C4-2B (cell line): Measurements from ENCODE around the gene SKP1.
"Not testable (repeated sequence)": the region's sequence is repeated elsewhere in the genome, so short reads cannot be mapped to it uniquely, and the experiment has no call there.

Source experiments
- ZFX ChIP-seq: fragments of 450-650 bp; IDR thresholded peaks from 2 replicates; pipeline ENCODE4 v1.6.1; 2017
- TF ChIP-seq, protein P1 (sequence below): fragments of 450-650 bp; conservative IDR thresholded peaks from 2 replicates; pipeline ENCODE4 v1.5.1; 2017; ENCODE audit warnings: mild to moderate bottlenecking

DNA sequence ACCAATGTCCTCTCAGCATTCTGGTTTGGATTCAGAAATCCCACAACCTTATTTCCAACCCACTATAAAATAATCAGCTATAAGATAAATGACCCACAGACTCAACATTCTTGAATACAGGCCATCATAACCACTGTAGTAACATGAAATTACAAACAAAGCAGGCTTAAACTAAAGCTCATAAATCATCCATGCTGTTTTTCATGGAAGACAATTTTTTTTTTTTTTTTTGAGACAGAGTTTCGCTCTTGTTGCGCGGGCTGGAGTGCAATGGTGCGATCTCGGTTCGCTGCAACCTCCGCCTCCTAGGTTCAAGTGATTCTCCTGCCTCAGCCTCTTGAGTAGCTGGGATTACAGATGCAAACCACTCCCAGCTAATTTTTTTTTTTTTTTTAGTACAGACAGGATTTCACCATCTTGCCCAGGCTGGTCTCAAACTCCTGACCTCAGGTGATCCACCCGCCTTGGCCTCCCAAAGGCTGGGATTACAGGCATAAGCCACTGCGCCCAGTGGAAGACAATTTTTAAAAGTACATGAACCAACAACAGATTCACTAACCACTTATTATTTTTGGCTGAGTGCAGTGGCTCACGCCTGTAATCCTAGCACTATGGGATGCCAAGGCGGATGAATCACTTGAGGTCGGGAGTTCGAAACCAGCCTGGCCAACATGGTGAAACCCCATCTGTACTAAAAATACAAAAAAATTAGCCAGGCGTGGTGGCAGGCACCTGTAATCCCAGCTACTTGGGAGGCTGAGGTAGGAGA lies 34.7 kb upstream of the SKP1 start:
- TF ChIP-seq, protein P1, sequence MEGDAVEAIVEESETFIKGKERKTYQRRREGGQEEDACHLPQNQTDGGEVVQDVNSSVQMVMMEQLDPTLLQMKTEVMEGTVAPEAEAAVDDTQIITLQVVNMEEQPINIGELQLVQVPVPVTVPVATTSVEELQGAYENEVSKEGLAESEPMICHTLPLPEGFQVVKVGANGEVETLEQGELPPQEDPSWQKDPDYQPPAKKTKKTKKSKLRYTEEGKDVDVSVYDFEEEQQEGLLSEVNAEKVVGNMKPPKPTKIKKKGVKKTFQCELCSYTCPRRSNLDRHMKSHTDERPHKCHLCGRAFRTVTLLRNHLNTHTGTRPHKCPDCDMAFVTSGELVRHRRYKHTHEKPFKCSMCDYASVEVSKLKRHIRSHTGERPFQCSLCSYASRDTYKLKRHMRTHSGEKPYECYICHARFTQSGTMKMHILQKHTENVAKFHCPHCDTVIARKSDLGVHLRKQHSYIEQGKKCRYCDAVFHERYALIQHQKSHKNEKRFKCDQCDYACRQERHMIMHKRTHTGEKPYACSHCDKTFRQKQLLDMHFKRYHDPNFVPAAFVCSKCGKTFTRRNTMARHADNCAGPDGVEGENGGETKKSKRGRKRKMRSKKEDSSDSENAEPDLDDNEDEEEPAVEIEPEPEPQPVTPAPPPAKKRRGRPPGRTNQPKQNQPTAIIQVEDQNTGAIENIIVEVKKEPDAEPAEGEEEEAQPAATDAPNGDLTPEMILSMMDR, result not testable (repeated sequence)
- not testable (repeated sequence) for TF ChIP-seq ZFX
